Measurements from ENCODE around the gene RAB19.

- TF ChIP-seq, protein P1, sequence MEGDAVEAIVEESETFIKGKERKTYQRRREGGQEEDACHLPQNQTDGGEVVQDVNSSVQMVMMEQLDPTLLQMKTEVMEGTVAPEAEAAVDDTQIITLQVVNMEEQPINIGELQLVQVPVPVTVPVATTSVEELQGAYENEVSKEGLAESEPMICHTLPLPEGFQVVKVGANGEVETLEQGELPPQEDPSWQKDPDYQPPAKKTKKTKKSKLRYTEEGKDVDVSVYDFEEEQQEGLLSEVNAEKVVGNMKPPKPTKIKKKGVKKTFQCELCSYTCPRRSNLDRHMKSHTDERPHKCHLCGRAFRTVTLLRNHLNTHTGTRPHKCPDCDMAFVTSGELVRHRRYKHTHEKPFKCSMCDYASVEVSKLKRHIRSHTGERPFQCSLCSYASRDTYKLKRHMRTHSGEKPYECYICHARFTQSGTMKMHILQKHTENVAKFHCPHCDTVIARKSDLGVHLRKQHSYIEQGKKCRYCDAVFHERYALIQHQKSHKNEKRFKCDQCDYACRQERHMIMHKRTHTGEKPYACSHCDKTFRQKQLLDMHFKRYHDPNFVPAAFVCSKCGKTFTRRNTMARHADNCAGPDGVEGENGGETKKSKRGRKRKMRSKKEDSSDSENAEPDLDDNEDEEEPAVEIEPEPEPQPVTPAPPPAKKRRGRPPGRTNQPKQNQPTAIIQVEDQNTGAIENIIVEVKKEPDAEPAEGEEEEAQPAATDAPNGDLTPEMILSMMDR (IDR thresholded peaks at IDR 0.05) = no peak
- no peak for TF ChIP-seq POLR2A (IDR thresholded peaks at IDR 0.05)
Measured at GRCh38 chr7:140426130-140426529, 22.3 kb downstream of the RAB19 start.
